HG03060 (cell line): ENCODE data around the gene TRIM63.

Experiments used
- ATAC-seq: cut with Tn5 transposase; IDR thresholded peaks from one replicate; pipeline ENCODE4 v1.9.1; 2021; ENCODE audit warnings: low read depth, moderate number of reproducible peaks; ENCODE audit not compliant: unreplicated experiment

The TRIM63 gene

DNA sequence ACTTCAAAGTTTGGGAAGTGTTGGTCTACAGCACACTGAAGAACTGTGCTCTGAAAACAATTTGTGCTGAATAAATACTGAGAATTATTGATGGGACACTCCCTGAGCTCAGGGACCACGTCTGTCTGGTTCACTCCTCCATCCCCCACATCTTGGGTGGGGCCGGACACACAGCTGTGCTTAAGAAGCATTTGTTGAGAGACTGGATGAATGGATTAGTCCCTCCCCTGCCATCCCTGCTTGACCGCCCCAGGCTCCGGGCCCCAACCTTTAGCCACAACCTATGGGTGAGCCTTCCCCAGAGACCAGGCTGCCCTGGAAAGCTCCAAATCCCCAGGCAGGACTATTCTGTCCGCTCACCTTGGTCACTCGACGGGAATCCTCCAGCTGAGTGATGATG lies 7.5 kb downstream of the TRIM63 start:
- ATAC-seq = no peak

GRCh38 chr1:26058052-26058595 lies 9.3 kb downstream of the TRIM63 start:
- no peak for ATAC-seq

GRCh38 chr1:26057189-26057588 lies 10.2 kb downstream of the TRIM63 start:
- no peak for ATAC-seq

GRCh38 chr1:26055041-26055440 lies 12.4 kb downstream of the TRIM63 start:
- no peak for ATAC-seq

DNA sequence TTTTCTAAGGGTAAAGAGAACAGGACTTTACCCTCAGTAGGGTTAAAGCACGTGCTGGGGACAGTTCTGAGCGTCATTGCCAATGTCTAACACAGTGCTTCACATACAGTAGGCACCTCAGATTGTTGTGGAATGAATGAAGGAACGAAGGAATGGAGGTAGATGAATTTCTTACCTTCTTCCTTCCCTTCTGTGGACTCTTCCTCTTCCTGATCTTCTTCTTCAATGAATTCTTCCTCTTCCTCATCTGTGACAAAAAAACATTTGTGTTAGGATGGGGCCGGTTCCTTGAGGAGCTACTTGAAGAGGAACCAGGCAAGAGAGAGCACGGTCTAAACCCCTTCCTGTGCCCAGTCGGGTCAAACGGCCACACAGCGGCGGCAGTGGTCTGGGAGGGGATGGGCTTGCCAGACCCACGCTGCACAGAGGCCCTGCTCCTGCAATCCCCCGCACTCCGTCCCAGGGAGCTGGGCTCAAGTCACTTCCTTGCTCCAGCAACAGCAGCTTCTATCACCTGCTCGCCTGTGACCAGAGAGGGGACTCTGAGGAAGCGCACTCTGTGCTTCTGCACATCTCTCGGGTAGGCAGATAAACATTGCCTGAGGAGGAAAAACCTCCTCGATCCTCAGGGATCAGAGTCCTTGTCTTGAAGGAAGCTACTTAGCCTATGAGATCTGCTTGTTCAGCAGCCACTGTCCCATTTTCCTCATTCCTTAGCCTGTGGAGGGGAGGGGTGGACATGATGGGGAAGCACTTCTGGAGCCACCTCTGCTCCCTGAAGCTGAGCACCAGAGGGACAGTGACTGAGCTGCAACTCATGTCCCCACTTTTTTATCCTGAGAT lies 13.5 kb downstream of the TRIM63 start:
- no peak for ATAC-seq

- ATAC-seq = no peak
These were observed 17.2 kb downstream of the TRIM63 start for GRCh38 chr1:26050248-26050640.

DNA sequence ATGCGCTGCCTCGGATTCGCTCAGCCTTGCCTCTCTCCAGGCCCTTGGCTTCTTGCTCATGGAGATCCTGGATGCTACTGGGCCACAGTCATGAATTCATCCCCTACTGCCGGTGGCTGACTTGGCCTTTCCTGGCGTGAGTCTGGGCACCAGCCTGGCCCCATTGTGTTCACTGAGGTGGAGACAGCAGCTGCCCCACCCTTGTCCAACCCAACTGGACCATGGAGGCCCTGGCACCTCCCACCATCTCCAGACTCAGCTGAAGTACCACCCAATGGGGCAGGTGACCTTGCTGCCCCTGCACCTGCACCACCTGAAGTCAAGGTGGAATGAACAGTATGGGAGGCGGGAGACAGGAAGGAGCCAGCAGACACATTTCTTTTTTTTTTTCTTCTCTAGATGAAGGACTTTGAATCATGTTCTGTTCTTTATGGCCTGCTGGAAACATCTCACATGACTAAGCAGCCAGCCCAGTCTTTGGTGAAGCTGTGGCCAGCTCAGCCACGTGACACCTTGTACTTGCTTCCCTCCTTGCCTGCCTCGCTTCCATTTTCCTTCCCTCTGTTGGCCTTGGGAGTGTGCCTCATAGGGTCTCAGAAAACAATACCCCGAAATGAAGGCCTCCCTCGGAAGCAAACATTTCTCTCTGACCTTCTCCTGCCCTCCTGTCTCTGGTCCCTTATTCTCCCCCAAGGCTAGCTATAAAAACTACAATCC lies 17.7 kb downstream of the TRIM63 start:
- no peak for ATAC-seq

- no peak for ATAC-seq
These were observed 20.1 kb downstream of the TRIM63 start for GRCh38 chr1:26047278-26047874.

DNA sequence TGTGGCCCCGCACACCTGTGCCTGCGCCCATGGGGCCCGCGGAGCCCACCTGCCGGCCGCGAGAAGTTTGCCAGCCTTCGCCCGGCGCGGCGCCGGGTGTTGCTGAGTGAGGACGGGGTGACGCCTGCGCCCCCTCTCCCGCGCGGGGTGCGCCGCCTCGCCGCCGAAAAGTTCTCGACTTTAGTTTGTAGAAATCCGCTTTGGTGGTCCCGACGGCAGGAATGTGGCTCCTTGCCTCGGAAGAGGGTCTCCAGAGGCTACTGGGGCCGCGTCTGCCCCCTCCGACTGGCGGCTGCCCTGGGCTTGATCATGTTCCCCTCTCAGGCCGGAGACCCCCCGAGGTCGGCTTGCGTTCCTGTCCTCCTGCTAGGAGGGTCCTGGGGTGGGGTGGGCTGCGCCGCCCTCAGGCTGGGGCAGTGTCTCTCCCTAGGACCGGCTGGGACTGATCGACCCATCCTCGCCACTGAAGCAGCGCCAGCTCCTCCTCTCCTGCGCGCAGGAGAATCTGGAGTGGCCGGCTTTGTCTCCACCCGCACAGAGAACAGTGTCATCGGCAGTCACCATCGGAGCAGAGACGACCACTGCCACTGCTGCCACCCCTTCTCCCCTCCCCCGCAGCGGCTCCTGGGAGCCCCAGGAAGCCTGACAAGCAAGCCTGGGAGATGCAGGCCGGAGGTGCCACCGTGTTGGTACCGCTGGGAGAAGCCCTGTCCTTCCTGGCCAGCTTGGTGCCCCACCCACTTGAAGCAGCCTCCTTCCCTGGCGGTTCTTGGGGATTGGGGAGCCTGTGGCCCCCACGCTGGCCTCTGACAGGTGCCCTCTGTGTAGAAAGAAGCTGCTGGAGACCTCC lies 21.0 kb downstream of the TRIM63 start:
- no peak for ATAC-seq

DNA sequence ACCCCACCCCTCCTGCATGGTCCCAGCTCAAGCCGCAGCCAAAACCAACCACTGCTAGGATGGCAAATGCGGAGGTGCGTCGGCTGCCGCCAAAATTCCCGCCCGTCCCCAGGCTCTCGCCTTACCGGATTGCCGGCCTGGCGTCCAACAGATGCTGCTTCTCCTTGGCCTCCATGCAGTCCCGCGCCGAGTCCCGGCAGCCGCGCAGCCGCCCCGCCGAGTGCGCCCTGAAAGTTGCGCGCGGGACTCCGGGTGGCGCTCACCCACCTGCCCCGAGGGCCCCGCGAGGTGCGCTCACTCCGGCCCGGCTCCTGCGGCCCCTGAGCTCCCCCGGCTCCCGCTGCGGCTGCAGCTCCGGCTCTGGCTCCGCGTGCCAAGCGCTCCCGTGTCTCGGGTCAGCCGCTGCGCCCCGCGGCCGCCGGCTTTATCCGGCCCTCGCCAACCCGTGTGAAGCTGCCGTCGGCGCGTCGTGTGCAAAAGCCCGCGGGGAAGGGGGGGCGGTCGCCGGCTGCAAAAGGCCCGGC lies 21.6 kb downstream of the TRIM63 start, which contains the start of gene SLC30A2:
TSS of gene SLC30A2 (minus strand) at position 397 of the 524 bp plus-strand sequence. CDS start at position 175, 222 bp downstream.
- no peak for ATAC-seq

DNA sequence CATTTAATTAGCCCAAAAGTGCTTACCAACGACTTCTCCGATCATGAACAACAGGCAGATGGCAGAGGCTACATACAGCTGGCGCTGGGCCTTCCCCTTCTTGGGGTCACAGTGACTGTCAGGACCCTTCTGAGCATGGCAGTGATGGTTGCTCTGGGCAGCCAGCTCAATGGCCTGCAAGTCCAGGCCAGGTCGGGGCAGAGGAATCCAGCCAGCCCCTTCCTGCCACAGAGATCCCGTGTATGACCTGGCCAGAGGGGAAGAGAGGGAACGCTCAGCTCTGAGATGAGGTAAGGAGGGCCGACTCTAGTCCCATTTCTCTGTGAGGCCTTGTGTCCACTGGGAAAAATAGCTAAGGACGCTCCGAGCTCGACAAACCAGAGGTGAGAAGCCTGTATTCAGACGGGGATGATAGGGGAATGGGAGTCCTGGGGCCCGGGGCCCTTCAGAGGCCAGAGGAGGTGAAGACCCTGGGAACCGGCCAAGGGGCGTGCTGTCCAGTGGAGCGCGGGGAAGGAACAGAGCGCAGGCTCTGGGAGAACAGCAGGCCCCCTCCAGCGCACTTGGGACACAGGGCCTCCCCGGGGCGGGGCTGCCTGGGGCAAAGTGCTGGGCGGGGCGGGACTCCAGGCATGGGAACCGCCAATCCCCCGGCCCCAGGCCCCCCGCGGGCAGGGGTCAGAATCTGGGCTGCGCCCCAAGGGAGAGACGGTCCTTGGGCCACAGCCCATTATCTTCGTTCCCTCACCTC lies 22.3 kb downstream of the TRIM63 start:
- no peak for ATAC-seq

GRCh38 chr1:26044414-26044813 lies 23.0 kb downstream of the TRIM63 start:
- no peak for ATAC-seq

DNA sequence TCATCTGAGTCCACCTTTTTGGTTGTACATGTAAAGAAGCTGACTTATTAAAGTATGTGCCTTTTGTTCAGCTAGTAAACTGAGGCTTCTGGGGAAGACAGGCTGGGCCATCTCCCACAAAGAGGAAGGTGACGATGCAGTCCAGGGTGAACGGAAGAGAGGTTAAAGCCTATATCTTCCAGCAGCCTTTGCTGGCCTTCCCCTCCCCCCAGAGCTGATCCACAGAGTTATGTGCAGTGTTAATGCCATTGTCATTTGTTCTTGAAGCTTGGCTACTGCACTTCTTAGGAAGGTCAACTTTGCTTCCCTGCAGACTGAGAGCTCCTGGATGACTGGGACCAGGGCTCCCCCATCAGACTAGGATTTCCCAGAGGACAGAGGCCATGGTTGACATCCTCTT lies 23.7 kb downstream of the TRIM63 start:
- ATAC-seq = no peak

DNA sequence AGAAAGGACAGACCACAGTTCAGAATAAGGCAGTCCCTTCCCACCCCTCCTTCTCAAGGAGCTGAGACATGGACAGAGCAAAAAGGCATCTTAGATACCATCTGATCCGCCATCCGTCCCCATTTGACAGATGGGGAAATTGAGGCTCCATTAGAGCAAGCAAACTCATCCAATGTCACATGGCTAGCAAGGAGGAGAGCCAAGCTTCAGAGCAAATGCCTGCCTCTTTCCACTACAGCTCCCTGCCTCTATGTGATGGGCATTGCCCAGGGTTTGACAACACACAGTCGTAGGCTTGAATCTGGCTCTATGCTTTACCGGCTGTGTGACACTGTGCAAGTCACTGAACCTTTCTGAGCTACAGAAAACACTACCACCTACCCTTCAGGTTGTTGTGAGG lies 25.5 kb downstream of the TRIM63 start:
- ATAC-seq = no peak

GRCh38 chr1:26041401-26041800 lies 26.0 kb downstream of the TRIM63 start:
- ATAC-seq = no peak

DNA sequence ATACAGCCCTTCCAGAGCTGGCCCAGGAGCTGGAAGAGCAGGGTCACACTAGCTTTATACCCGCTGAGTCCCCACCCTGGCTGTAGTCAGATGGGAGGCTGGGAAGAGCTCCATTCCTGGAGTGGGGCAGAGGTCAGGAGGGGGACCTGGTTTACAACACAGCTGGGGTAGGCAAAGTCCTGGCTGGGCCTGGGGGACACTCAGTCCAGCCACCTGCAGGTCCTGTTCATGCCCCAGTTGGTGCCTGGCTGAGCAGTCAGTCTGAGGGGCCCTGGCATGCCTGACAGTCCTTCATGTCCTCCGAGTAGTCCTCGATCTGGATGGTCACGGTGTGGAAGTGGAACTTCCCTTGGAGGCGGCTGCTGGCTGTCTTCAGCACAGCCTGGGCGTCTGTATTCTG lies 28.5 kb downstream of the TRIM63 start:
- no peak for ATAC-seq

DNA sequence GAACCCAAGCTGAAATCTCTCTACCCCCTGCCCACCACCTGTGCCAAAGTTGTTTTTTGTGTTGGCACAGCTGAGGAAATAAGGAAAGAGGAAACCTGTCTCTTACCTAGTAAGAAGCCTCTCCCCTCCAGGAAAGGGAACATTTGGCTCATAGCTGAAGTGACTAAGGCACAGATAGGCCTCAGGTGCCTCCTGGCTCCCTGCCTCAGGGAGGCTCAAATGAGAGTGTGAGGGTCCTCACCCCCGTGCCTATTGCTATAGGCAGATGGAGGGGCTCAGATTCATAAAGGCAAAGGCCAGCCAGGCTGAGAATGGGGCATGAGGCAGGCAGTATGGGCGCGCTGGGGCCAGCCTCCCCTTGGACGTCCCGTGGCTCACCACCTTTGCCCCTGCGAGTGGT lies 29.0 kb downstream of the TRIM63 start:
- no peak for ATAC-seq

DNA sequence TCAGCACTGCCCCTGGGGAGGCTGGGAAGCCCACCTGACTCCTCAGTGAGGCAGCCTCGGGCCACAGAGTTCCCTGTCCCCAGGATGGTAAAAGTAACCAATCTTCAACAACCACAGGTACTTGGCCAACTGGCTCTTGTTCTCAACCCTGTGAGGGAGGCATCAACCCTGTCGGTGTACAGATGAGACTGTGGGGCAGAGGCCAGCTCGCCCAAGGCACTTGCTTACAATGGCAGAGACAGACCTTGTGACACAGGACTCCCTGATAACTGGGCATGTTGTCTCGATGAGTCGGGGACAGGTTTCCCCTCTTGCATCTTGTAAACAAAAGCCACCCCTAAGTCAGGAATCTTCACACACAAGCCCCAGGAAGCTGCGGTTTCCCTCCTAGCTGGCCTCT lies 29.5 kb downstream of the TRIM63 start:
- no peak for ATAC-seq

DNA sequence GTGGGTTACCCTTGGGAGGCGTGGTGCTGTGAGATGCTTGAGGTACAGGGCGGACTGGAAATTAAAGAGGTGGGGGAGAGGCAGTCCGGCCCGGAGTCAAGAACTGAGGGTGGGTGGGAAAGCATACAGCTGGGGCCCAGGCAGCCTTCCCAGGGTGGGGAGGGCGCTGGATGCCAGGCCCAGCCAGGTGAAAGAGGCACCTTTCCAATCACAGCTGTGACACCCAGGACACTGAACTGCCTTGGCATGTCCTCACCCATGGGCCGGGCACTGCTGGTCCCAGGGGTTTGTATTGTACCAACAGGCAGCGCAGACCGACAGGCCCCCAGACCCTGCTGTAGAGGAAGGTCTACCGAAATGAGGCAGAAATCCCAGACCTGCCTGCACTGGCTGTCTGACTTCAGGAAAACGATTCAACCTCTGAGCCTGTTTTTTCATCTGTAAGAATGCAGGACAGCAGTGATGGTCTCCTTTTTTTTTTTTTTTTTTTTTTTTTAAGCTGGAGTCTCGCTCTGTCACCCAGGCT lies 30.6 kb downstream of the TRIM63 start:
- no peak for ATAC-seq
